ENCODE data around the gene ABCD2.

GRCh38 chr12:39616251-39616650 lies 3.4 kb downstream of the ABCD2 start:
- TF ChIP-seq CTCF (IDR thresholded peaks at IDR 0.05; ENCODE audit: extremely low read depth in 1 of 2, insufficient read depth in 1 of 2, low read depth in 1 of 2, low read length in 2 of 2) (no peak), POLR2A (IDR thresholded peaks at IDR 0.05; ENCODE audit: low read depth, low read length) (no peak), POLR2AphosphoS5 (IDR thresholded peaks at IDR 0.05; ENCODE audit: insufficient read depth, low read depth, low read length) (no peak), GATA2 (IDR thresholded peaks at IDR 0.05; ENCODE audit: insufficient read depth, insufficient read length, low read depth, low read length) (no peak), JUN (IDR thresholded peaks at IDR 0.05; ENCODE audit: borderline replicate concordance, insufficient read depth, insufficient read length, low read depth) (no peak)
